Measurements from ENCODE around the gene FBXL7. TPM values are rescaled to one million over a fixed set of nuclear protein-coding genes. Genes with fewer than 3 reads are reported as not detected.

Gene FBXL7
- total and polyA plus RNA-seq, 2 donors (not counting 3 experiments of a cell fraction or from before 2014, with no cell fraction given), result 23.5 to 32.2 TPM

DNA sequence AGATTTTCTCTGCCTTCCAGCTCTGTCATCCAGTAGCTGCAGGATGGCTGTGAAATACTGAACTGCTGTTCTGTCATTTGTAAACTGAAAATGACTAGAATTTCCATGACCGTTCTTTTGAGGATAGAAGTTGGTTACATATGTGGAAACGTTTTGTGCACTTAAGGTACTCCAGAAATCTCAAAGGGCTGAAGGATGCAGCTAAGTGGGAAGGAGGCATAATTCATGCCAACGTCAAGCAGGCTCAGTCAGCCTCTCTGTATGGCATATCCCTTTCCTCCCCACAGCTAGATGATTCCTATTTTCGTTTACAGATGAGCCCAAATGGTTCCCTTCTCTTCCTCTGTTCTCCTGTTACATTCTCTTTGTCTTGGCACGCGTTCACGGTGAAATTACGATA, 257.6 kb downstream of the FBXL7 start:
- ChIA-PET POLR2A (no interaction called here), CTCF (interaction anchor here (1.1 to 1.3 kb wide), 2 partner anchors 8 to 17 kb away, joined by 3 read pairs; no protein-coding TSS in a partner anchor)
- Histone ChIP-seq H3K9me3 (replicated peaks; ENCODE audit: control insufficient read depth, insufficient read depth, low read length) (no peaks in the 10 kb centered on the region), H3K4me2 (ENCODE audit: insufficient read depth, low read length) (no peak overlapping the region), H3K9ac (replicated peaks; ENCODE audit: extremely low read depth, insufficient read depth, low read length) (no peak overlapping the region), H2AFZ (ENCODE audit: low read depth, low read length) (no peak overlapping the region), H3K4me1 (ENCODE audit: control insufficient read depth, extremely low read depth, insufficient read depth, low read length) (no peaks in the 10 kb centered on the region), H3K4me3 (replicated peaks in 1 of 3; ENCODE audit: insufficient read depth in 1 of 3, low read depth in 1 of 3, low read length in 3 of 3) (no peak overlapping the region), H4K20me1 (replicated peaks; ENCODE audit: control insufficient read depth, extremely low read depth, insufficient read depth, low read length) (peaks cover 4% of the 10 kb centered on the region), H3K27me3 (ENCODE audit: control insufficient read depth in 2 of 2, insufficient read depth in 2 of 2, low read length in 2 of 2) (no peaks in the 10 kb centered on the region), H3K36me3 (ENCODE audit: control insufficient read depth in 2 of 2, extremely low read depth in 1 of 2, insufficient read depth in 2 of 2, low read length in 2 of 2) (no peaks in the 10 kb centered on the region), H3K9me1 (replicated peaks; ENCODE audit: control insufficient read depth, extremely low read depth, insufficient read depth, low read length) (no peaks in the 10 kb centered on the region), H3K79me2 (ENCODE audit: control insufficient read depth, insufficient read depth, low read length) (peaks cover 4% of the 10 kb centered on the region), H3K27ac (ENCODE audit: insufficient read depth, low read depth, low read length) (no peak overlapping the region)
- no TSS peak for BruUV-seq (replicated peaks)
- no peak for DNase-seq (ENCODE audit: low read depth, low spot score)
- intact Hi-C loops (cut with micrococcal nuclease), result no loop called here
- FAIRE-seq, result no peak
- no peak for TF ChIP-seq POLR2A (IDR thresholded peaks at IDR 0.05; ENCODE audit: low read depth, low read length)
- no peak for TF ChIP-seq GATA2 (IDR thresholded peaks at IDR 0.05; ENCODE audit: insufficient read depth, insufficient read length, low read depth, low read length)
- no peak for TF ChIP-seq JUN (IDR thresholded peaks at IDR 0.05; ENCODE audit: borderline replicate concordance, insufficient read depth, insufficient read length, low read depth)
- no peak for TF ChIP-seq EZH2 (IDR thresholded peaks at IDR 0.05; ENCODE audit: borderline replicate concordance, low read depth, low read length, severe bottlenecking)
- no peak for TF ChIP-seq FOS (IDR thresholded peaks at IDR 0.05; ENCODE audit: borderline replicate concordance, insufficient read depth, low read length)
- TF ChIP-seq POLR2AphosphoS5 (IDR thresholded peaks at IDR 0.05; ENCODE audit: insufficient read depth, low read depth, low read length), result no peak
- TF ChIP-seq, protein P1, sequence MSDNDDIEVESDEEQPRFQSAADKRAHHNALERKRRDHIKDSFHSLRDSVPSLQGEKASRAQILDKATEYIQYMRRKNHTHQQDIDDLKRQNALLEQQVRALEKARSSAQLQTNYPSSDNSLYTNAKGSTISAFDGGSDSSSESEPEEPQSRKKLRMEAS (IDR thresholded peaks at IDR 0.05; ENCODE audit: insufficient read depth, insufficient read length), result no peak
- TF ChIP-seq, protein P2, sequence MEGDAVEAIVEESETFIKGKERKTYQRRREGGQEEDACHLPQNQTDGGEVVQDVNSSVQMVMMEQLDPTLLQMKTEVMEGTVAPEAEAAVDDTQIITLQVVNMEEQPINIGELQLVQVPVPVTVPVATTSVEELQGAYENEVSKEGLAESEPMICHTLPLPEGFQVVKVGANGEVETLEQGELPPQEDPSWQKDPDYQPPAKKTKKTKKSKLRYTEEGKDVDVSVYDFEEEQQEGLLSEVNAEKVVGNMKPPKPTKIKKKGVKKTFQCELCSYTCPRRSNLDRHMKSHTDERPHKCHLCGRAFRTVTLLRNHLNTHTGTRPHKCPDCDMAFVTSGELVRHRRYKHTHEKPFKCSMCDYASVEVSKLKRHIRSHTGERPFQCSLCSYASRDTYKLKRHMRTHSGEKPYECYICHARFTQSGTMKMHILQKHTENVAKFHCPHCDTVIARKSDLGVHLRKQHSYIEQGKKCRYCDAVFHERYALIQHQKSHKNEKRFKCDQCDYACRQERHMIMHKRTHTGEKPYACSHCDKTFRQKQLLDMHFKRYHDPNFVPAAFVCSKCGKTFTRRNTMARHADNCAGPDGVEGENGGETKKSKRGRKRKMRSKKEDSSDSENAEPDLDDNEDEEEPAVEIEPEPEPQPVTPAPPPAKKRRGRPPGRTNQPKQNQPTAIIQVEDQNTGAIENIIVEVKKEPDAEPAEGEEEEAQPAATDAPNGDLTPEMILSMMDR (IDR thresholded peaks at IDR 0.05; ENCODE audit: extremely low read depth in 1 of 2, insufficient read depth in 1 of 2, low read depth in 1 of 2, low read length in 2 of 2), result no peak
- TF ChIP-seq MYC (IDR thresholded peaks at IDR 0.05; ENCODE audit: low read depth, low read length), result no peak
- dilution Hi-C loops (cut with MboI; ENCODE audit: extremely low pct_ligation_motif_present, low sequenced_read_pairs), result no loop called here

All from endothelial cell of umbilical vein (primary cell).